Coronary artery (tissue), 2 donors: Measurements from ENCODE around the gene CEP19.

Experiments
- DNase-seq: peaks from one replicate; pipeline ENCODE4 v3.0.0-alpha.2; 2017; ENCODE audit warnings: low spot score
- H3K27ac ChIP-seq, 2 donors: fragments of 200-600 bp; sonication (generic); one replicate each; pipeline ENCODE4 v1.5.1; 2016 to 2019
- H3K4me3 ChIP-seq: fragments of 200-600 bp; sonication (generic); 2 replicates; pipeline ENCODE4 v1.5.1; 2016; ENCODE audit warnings: mild to moderate bottlenecking, moderate library complexity
- TF ChIP-seq, protein P1 (sequence below): fragments of 200-600 bp; sonication (generic); IDR thresholded peaks from one replicate; pipeline ENCODE4 v1.5.1; 2019; ENCODE audit warnings: antibody characterized with exemption

Gene CEP19

DNA sequence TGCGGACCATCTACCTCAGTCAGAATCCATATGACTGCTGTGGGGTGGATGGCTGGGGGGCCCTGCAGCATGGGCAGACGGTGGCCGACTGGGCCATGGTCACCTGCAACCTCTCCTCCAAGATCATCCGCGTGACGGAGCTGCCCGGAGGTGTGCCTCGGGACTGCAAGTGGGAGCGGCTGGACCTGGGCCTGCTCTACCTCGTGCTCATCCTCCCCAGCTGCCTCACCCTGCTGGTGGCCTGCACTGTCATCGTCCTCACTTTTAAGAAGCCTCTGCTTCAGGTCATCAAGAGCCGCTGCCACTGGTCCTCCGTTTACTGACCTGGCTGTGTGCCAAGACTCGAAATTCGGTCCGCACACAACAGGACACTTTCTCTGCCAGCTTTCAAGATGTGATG, 50.6 kb downstream of the CEP19 start:
- TF ChIP-seq, protein P1, sequence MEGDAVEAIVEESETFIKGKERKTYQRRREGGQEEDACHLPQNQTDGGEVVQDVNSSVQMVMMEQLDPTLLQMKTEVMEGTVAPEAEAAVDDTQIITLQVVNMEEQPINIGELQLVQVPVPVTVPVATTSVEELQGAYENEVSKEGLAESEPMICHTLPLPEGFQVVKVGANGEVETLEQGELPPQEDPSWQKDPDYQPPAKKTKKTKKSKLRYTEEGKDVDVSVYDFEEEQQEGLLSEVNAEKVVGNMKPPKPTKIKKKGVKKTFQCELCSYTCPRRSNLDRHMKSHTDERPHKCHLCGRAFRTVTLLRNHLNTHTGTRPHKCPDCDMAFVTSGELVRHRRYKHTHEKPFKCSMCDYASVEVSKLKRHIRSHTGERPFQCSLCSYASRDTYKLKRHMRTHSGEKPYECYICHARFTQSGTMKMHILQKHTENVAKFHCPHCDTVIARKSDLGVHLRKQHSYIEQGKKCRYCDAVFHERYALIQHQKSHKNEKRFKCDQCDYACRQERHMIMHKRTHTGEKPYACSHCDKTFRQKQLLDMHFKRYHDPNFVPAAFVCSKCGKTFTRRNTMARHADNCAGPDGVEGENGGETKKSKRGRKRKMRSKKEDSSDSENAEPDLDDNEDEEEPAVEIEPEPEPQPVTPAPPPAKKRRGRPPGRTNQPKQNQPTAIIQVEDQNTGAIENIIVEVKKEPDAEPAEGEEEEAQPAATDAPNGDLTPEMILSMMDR: no peak
- Histone ChIP-seq H3K4me3 (no peak overlapping the region), H3K27ac (no peak overlapping the region)
- DNase-seq: no peak

DNA sequence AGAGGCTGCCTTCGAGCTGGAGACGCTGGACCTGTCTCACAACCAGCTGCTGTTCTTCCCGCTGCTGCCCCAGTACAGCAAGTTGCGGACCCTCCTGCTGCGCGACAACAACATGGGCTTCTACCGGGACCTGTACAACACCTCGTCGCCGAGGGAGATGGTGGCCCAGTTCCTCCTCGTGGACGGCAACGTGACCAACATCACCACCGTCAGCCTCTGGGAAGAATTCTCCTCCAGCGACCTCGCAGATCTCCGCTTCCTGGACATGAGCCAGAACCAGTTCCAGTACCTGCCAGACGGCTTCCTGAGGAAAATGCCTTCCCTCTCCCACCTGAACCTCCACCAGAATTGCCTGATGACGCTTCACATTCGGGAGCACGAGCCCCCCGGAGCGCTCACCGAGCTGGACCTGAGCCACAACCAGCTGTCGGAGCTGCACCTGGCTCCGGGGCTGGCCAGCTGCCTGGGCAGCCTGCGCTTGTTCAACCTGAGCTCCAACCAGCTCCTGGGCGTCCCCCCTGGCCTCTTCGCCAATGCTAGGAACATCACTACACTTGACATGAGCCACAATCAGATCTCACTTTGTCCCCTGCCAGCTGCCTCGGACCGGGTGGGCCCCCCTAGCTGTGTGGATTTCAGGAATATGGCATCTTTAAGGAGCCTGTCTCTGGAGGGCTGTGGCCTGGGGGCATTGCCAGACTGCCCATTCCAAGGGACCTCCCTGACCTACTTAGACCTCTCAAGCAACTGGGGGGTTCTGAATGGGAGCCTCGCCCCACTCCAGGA, 51.5 kb downstream of the CEP19 start:
- no peak overlapping the region for H3K4me3 ChIP-seq

DNA sequence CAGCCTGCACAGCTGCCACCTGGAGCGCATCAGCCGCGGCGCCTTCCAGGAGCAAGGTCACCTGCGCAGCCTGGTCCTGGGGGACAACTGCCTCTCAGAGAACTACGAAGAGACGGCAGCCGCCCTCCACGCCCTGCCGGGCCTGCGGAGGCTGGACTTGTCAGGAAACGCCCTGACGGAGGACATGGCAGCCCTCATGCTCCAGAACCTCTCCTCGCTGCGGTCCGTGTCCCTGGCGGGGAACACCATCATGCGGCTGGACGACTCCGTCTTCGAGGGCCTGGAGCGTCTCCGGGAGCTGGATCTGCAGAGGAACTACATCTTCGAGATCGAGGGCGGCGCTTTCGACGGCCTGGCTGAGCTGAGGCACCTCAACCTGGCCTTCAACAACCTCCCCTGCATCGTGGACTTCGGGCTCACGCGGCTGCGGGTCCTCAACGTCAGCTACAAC, 52.1 kb downstream of the CEP19 start:
- DNase-seq: no peak
- TF ChIP-seq, protein P1: no peak
- no peak overlapping the region for H3K27ac ChIP-seq
- no peak overlapping the region for H3K4me3 ChIP-seq

More for the DNA sequence above, 51.5 kb downstream of the CEP19 start:
- H3K27ac ChIP-seq: no peak overlapping the region
- DNase-seq: no peak
- TF ChIP-seq, protein P1: no peak
